Pancreas (tissue), 10 donors: ENCODE measurements around the gene DNAI4. TPM values are rescaled to one million over a fixed set of nuclear protein-coding genes. Genes with fewer than 3 reads are reported as not detected.

Experiments used
- ATAC-seq, 4 donors: fragments of 200-7000 bp; cut with Tn5 transposase; one replicate each; pipeline versions ENCODE4 v1.8.0 to v1.9.1; 2020; ENCODE audit warnings: mild to moderate bottlenecking in 4 of 4, moderate library complexity in 4 of 4
- DNase-seq, 6 donors: peaks; one replicate each; pipeline ENCODE4 v3.0.0-alpha.2; 2020
- FAIRE-seq: peaks from 2 replicates; lab custom pipeline; 2012; peaks lifted over from hg19 to GRCh38; lab: Jason Lieb, UNC
- H3K27ac ChIP-seq, 4 donors: fragments of 200-600 bp; sonication (generic); 1 replicate in 3 of 4; 2 replicates in 1 of 4; pipeline versions ENCODE4 v1.5.0 to v1.8.0; 2020
- H3K27me3 ChIP-seq, 4 donors: fragments of 200-600 bp; one replicate each; pipeline ENCODE4 v1.8.0; 2021
- H3K36me3 ChIP-seq, 3 donors: fragments of 200-600 bp; sonication (generic) in 1 of 3; one replicate each; pipeline versions ENCODE4 v1.5.0 to v1.8.0; 2020 to 2021
- H3K4me1 ChIP-seq, 3 donors: fragments of 200-600 bp; one replicate each; pipeline ENCODE4 v1.8.0; 2021
- H3K4me3 ChIP-seq, 4 donors: fragments of 200-600 bp; sonication (generic) in 2 of 4; one replicate each; pipeline versions ENCODE4 v1.5.0 to v1.8.0; 2020 to 2021
- H3K9me3 ChIP-seq, 4 donors: fragments of 200-600 bp; one replicate each; pipeline ENCODE4 v1.8.0; 2021
- WGBS, 2 donors: extraction: QIAGEN DNeasy Blood & Tissue Kit; methylation state at CpG; one replicate each; pipeline ENCODE4 v1.1.7; 2013; 5-methylcytosine and 5-hydroxymethylcytosine counted together
- intact Hi-C, 3 donors: fragments of 100-400 bp; cut with DNase I; formaldehyde crosslinking; loops; one replicate each; pipeline versions ENCODE4 v1.11.1 to v1.14.2; 2022
- polyA plus RNA-seq, 2 donors: library from polyadenylated mRNA; stranded (reverse); fragments of 200-250 nt; gene quantifications; one replicate each; pipeline ENCODE4 v1.2.3, GENCODE V29; 2013
- total RNA-seq, 6 donors: library from RNA; stranded (reverse); fragmentation: NEBNext Ultra II Directional in 4 of 6; extraction: Animal tissue kit (Norgen Biotek cat#: 25700) in 4 of 6; gene quantifications; one replicate each; pipeline versions ENCODE4 v1.2.1 to v1.2.4, GENCODE V29; 2021 to 2023
- TF ChIP-seq, protein P1 (sequence below), 4 donors: fragments of 200-600 bp; sonication (generic) in 3 of 4; IDR thresholded peaks; one replicate each; pipeline versions ENCODE4 v1.5.0 to v1.8.0; 2021; ENCODE audit warnings: antibody characterized with exemption in 4 of 4
- donor health status: healthy with polysubstance abuse.
- donor health status: DM: no; HTN: no; CAD: no; lungs with moderate emphysema.
- donor health status: DM: no; HTN: no; CAD: no.
- donor health status: control.
- donor health status: control.
- donor health status: Bipolar disorder and iron deficiency.
- donor health status: DM: yes; HTN: yes; CAD: no.
- donor health status: DM: no; HTN: no; CAD: no.
- donor health status: DM: no; HTN: no; CAD: no.
- donor health status: DM: yes; HTN: yes; CAD: no.

DNAI4 gene
- total and polyA plus RNA-seq, 8 donors, result 1.5 to 6.7 (median 4.5) TPM

DNA sequence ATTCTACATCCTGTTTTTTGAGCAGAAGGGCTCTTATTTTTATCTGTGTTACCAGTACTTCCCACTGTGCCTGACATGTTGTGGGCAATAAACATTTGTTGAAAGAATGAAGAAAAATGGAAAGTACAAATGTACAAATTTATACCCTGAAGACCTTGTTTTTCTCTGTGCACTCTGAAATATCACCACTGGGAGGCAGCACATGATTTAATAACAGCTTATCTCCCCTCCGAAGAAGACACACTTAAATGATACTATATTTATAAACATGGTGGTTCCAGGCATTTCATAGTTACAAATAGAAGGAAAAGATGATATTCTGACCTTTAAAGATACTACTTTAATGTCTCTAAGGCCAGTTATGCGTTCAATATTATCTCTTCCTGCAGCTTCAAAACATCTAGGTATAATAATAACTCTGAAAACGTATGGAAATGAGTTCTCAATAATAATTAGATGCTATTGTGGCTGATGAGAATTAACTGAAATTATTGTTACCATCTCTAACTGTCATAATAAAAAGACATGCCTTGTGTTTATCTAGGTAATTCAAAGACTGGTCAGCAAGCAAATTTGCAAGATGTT lies 159.6 kb downstream of the DNAI4 start:
- H3K27ac ChIP-seq, result no peak overlapping the region
- no peaks in the 10 kb centered on the region for H3K27me3 ChIP-seq
- H3K9me3 ChIP-seq, result no peaks in the 10 kb centered on the region
- peak in 1 of 6 donors; percentile 39 for DNase-seq
- no peak overlapping the region for H3K4me3 ChIP-seq
- ATAC-seq, result peak; percentile 55 to 79 (median 69)
- no peaks in the 10 kb centered on the region for H3K4me1 ChIP-seq
- intact Hi-C loops, result loop anchor here in 2 of 3 donors (5.0 to 10.0 kb wide), 2 partner anchors 380 to 382 kb away; no protein-coding TSS in a partner anchor
- no peaks in the 10 kb centered on the region for H3K36me3 ChIP-seq
- FAIRE-seq, result peak; percentile 57
- TF ChIP-seq, protein P1, sequence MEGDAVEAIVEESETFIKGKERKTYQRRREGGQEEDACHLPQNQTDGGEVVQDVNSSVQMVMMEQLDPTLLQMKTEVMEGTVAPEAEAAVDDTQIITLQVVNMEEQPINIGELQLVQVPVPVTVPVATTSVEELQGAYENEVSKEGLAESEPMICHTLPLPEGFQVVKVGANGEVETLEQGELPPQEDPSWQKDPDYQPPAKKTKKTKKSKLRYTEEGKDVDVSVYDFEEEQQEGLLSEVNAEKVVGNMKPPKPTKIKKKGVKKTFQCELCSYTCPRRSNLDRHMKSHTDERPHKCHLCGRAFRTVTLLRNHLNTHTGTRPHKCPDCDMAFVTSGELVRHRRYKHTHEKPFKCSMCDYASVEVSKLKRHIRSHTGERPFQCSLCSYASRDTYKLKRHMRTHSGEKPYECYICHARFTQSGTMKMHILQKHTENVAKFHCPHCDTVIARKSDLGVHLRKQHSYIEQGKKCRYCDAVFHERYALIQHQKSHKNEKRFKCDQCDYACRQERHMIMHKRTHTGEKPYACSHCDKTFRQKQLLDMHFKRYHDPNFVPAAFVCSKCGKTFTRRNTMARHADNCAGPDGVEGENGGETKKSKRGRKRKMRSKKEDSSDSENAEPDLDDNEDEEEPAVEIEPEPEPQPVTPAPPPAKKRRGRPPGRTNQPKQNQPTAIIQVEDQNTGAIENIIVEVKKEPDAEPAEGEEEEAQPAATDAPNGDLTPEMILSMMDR (IDR thresholded peaks at IDR 0.05), result peak; percentile 41 to 80 (median 52)
- 12 to 17% methylated on average over 3 of the region's 3 CpGs for WGBS, 2 donors

Other genes with a start within 250 kb of the DNAI4 start
- under 1 TPM in 4 of 6 donors, not detected in 2; 0.19 to 0.41 (median 0.28) TPM for gene DYNLT5, start 172.4 kb downstream of the DNAI4 start, total RNA-seq
- gene DYNLT5, start 172.4 kb downstream of the DNAI4 start, polyA plus RNA-seq, result under 1 TPM; 0.42 to 0.72 TPM
- not detected for gene INSL5, start 123.6 kb downstream of the DNAI4 start, total RNA-seq
- not detected for gene INSL5, start 123.6 kb downstream of the DNAI4 start, polyA plus RNA-seq
- gene MIER1, start 134 bp upstream of the DNAI4 start, total RNA-seq, result 10 to 100 TPM in 3 of 6 donors, 1 to 10 TPM in 3; 8.0 to 17.5 (median 10.2) TPM
- 1 to 10 TPM; 5.2 to 9.5 TPM for gene MIER1, start 134 bp upstream of the DNAI4 start, polyA plus RNA-seq
- gene SLC35D1, start 129.3 kb upstream of the DNAI4 start, total RNA-seq, result 1 to 10 TPM; 3.3 to 7.7 (median 5.1) TPM
- 1 to 10 TPM; 1.9 to 3.5 TPM for gene SLC35D1, start 129.3 kb upstream of the DNAI4 start, polyA plus RNA-seq
- not detected for gene C1orf141, start 210.1 kb upstream of the DNAI4 start, total RNA-seq
- gene C1orf141, start 210.1 kb upstream of the DNAI4 start, polyA plus RNA-seq, result under 1 TPM in 1 of 2 donors, not detected in 1; 0.14 TPM
- gene IL23R, start 241.6 kb upstream of the DNAI4 start, total RNA-seq, result under 1 TPM in 4 of 6 donors, not detected in 2; 0.09 to 0.22 (median 0.16) TPM
- under 1 TPM in 1 of 2 donors, not detected in 1; 0.05 TPM for gene IL23R, start 241.6 kb upstream of the DNAI4 start, polyA plus RNA-seq